Motor neuron (in vitro differentiated cells): ENCODE data around the gene MCAT. TPM values are rescaled to one million over a fixed set of nuclear protein-coding genes. Genes with fewer than 3 reads are reported as not detected.
"Not testable (repeated sequence)": the region's sequence is repeated elsewhere in the genome, so short reads cannot be mapped to it uniquely, and the experiment has no call there.

Experiments used
- ATAC-seq, 8 experiments: fragments of 200-7000 bp; cut with Tn5 transposase; replicated peaks in 6 of 8; 2 replicates each; pipeline ENCODE4 v1.8.0; 2021; ENCODE audit warnings: mild to moderate bottlenecking in 8 of 8, moderate library complexity in 8 of 8
- H3K27ac ChIP-seq, 2 donors: fragments of 250-450 bp; sonication (Bioruptor Pico); 2 replicates each; pipeline ENCODE4 v1.9.0; 2021; ENCODE audit warnings: antibody characterized with exemption in 2 of 2, mild to moderate bottlenecking in 2 of 2, moderate library complexity in 1 of 2
- H3K4me1 ChIP-seq, 2 donors: fragments of 250-450 bp; sonication (Bioruptor Pico); replicated peaks in 1 of 2; 2 replicates each; pipeline ENCODE4 v1.6.1; 2021; ENCODE audit warnings: antibody characterized with exemption in 2 of 2, mild to moderate bottlenecking in 2 of 2, moderate library complexity in 1 of 2
- H3K4me3 ChIP-seq, 5 donors: fragments of 250-450 bp; sonication (Bioruptor Pico); 2 replicates each; pipeline ENCODE4 v1.9.0; 2021; ENCODE audit warnings: antibody characterized with exemption in 5 of 5, mild to moderate bottlenecking in 5 of 5, moderate library complexity in 4 of 5
- WGBS, 10 experiments: fragments of 450-650 bp; shearing (Covaris generic); methylation state at CpG; one replicate each; pipeline ENCODE4 v1.0.0; 2022; 5-methylcytosine and 5-hydroxymethylcytosine counted together
- in situ Hi-C, 9 experiments: fragments of 400-800 bp; cut with MboI; loops; one replicate each; pipeline ENCODE4 v1.15.0; 2021; ENCODE audit warnings: low sequenced_read_pairs in 9 of 9, low pct_unique_long_range_greater_than_20kb in 2 of 9; ENCODE audit not compliant: unreplicated experiment in 9 of 9
- total RNA-seq, 8 experiments: library from RNA; unstranded; fragments of 300-600 nt; gene quantifications; 2 replicates each; pipeline versions ENCODE4 v1.2.3 to v1.2.4, GENCODE V29; 2022

The MCAT gene
- total RNA-seq, 8 experiments from 2014 or later, result 10.8 to 20.7 (median 16.0) TPM

DNA sequence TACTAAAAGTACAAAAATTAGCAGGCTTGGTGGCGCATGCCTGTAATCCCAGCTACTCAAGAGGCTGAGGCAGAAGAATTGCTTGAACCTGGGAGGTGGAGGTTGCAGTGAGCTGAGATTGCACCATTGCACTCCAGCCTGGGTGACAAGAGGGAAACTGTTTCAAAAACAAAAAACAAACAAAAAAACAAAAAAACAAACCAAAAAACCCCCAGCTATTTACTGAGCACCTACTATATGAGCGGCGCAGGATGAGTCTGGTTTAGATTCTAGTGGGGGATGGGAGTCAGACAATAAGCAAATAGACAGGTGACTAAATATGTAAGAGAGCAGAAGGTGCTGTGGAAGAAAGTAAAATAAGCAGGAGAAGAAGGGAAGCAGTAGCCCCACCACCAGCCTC, 38.2 kb downstream of the MCAT start:
- 94 to 100% (median 100%) methylated on average over 1 to 3 of the region's 3 CpGs; no CpG with 5 or more reads in 2 of the 10 experiments for WGBS, 10 experiments
- Histone ChIP-seq H3K27ac (peak overlapping the region; percentile 39 to 59), H3K4me1 (peaks cover 19% of the 10 kb centered on the region in 2 donors)
- ATAC-seq, H3K4me3 ChIP-seq, in situ Hi-C loops: not testable (repeated sequence)

DNA sequence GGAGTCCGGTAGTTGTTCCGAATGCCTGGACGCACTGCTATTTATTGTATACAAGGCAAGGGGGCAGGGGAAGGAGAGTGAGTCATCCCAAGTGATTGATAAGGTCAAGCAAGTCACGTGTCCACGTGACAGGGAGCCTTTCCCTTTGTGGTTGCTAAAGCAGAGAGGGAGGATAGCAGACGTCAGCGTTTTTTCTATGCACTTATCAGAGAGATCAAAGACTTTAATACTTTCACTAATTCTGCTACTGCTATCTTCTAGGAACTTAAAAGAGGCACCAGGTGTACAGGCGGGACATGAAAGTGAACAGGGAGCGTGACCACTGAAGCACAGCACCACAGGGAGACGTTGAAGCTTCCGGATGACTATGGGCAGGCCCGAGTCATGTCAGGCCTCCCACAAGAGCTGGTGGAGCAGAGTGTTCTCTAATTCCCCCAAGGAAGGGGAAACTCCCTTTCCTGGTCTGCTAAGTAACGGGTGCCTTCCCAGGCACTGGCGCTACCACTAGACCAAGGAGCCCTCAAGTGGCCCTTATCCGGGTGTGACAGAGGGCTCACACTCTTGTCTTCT, 39.1 kb downstream of the MCAT start:
- 12 to 97% (median 42%) methylated on average over 2 to 12 of the region's 15 CpGs; no CpG with 5 or more reads in 1 of the 10 experiments for WGBS, 10 experiments
- peak overlapping the region; percentile 59 to 75 for H3K27ac ChIP-seq
- peaks cover 19 to 20% of the 10 kb centered on the region in 2 donors for H3K4me1 ChIP-seq
- H3K4me3 ChIP-seq, in situ Hi-C loops: not testable (repeated sequence)
- peak in 6 of 8 experiments; percentile 43 to 87 (median 79) for ATAC-seq

DNA sequence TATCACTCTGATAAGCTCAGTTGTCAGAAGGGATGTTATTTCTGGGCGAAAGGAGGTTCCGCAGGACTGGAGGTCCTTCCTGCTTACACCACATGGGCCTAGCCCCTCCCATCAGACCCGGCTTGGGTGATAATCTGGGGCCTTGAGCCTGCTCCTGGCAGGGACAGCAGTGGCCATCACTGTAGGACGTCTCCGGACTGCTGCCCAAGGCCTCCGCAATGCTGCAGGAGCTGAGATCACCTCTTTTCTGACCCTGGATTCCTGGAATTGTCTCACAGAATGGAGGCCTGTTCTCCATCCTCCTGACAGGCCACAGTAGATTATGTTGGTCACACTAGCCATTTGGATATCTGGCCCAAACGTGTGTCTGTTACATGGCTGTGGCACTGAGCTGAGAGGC, 41.9 kb downstream of the MCAT start:
- 40 to 82% (median 69%) methylated on average over 1 to 3 of the region's 7 CpGs; no CpG with 5 or more reads in 6 of the 10 experiments for WGBS, 10 experiments
- no peak overlapping the region for H3K4me3 ChIP-seq
- H3K27ac ChIP-seq, result no peak overlapping the region
- no peak for ATAC-seq
- H3K4me1 ChIP-seq, result peaks cover 19 to 20% of the 10 kb centered on the region in 2 donors
- in situ Hi-C loops, result no loop called here

DNA sequence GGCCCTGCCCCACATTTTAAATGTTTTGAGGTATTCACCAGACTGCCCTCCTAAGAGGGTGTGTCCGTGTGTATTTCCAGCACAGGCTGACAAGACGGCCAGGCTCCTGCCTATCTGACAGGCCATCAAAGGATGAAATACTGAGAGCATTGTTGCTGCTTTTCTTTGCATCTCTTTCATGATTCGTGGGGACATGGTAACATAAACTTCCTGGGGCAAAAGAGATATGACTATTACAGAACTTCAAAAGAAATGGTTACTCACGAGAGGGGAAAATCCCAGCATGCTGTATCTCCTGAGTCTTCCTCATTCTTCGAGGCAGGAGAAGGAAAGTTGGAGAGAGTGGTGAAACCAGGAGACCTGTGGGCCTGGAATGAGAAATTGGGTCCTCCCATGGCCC, 43.0 kb downstream of the MCAT start:
- H3K4me1 ChIP-seq, result peaks cover 19 to 20% of the 10 kb centered on the region in 2 donors
- H3K27ac ChIP-seq, result no peak overlapping the region
- H3K4me3 ChIP-seq, result no peak overlapping the region
- 30 to 61% (median 51%) methylated on average over 1 to 4 of the region's 5 CpGs; no CpG with 5 or more reads in 2 of the 10 experiments for WGBS, 10 experiments
- in situ Hi-C loops, result no loop called here
- peak in 2 of 8 experiments; percentile 16 to 36 for ATAC-seq

DNA sequence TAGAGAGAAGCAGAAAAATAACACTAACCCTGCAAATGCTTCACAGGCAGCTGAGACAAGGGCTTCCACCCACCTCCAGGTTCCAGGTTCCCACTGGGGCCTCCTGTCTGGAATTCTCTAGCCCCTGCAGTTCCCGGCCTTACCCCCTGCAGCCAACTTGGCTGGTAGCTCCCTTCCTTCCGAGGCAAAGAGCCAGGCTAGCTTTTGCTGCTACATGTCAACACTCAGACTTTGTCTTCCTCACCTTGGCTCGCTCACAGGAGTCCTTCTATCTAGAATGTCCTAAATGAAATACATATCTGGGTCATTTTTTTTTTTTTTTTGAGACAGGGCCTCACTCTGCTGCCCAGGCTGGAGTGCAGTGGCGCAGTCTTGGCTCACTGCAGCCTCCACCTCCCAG, 44.1 kb downstream of the MCAT start:
- Histone ChIP-seq H3K4me3 (no peak overlapping the region), H3K27ac (no peak overlapping the region), H3K4me1 (peaks cover 12% of the 10 kb centered on the region in 2 donors)
- in situ Hi-C loops, result loop anchor here in 1 of 9 experiments (25.0 kb wide), 1 partner anchor 437 kb away; no protein-coding TSS in a partner anchor
- 78 to 100% (median 93%) methylated on average over 1 to 3 of the region's 4 CpGs; no CpG with 5 or more reads in 4 of the 10 experiments for WGBS, 10 experiments
- no peak for ATAC-seq

DNA sequence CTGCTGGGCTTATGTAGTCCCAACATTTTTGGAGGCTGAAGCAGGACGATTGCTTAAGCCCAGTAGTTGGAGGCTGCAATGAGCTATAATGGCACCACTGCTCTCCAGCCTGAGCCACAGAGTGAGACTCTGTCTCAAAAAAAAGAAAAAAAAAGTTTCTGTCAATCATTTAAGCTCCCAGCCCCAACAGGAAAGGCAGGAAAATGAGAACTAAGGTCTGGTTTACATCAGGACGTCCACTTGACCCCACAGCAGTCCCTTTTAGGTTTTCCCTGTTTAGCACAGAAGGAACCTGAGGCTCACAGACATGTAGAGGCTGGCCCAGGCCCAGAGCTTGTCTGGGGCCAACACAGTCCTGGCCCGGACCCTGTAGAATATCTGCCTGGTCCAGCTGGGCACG, 44.8 kb downstream of the MCAT start:
- WGBS, 10 experiments, result 20 to 100% (median 71%) methylated on average over 1 to 3 of the region's 4 CpGs; no CpG with 5 or more reads in 3 of the 10 experiments
- Histone ChIP-seq H3K4me1 (peaks cover 4 to 5% of the 10 kb centered on the region in 2 donors), H3K4me3 (no peak overlapping the region), H3K27ac (no peak overlapping the region)
- ATAC-seq, result no peak
- in situ Hi-C loops, result loop anchor here in 1 of 9 experiments (25.0 kb wide), 1 partner anchor 436 kb away; no protein-coding TSS in a partner anchor

DNA sequence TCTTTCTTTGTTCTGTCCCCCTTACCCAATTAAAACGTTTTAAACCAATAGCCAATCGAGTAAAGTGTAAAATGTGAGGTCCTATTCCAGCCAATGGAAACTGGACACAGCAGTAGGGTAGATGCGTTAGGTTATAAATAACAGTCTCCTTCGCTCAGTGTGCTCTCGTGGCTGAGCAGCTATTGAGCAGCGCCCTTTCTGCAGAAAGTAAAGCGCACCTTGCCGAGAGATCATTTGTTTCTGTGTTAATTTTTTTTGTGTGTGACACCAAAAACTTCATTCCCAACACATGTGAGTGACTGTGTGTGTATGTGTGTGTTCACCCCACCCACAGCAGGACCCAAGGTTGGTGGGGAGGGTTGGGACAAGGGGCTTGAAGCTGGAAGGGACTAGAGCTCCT, 46.8 kb downstream of the MCAT start:
- in situ Hi-C loops, result loop anchor here in 1 of 9 experiments (25.0 kb wide), 1 partner anchor 434 kb away; no protein-coding TSS in a partner anchor
- 71 to 100% (median 82%) methylated on average over 2 to 6 of the region's 8 CpGs; no CpG with 5 or more reads in 4 of the 10 experiments for WGBS, 10 experiments
- Histone ChIP-seq H3K4me1 (peaks cover 0 to 4% of the 10 kb centered on the region in 2 donors), H3K27ac (no peak overlapping the region), H3K4me3 (no peak overlapping the region)
- no peak for ATAC-seq

DNA sequence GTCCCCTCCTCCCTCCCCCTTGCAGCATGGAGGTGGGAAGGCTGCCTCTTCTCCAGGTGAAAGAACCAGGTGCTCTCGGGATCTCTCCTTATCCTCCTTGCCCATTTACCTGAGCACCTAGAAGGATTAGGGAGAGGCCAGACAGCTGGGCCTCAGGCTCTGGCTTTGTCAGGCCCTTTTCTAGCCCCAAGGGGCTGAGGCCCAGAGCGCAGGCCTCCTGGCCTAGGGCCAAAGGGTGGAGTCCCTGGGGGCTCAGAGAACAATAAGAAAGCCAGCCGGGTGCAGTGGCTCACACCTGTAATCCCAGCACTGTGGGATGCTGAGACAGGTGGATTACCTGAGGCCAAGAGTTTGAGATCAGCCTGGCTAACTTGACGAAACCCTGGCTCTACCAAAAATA, 48.6 kb downstream of the MCAT start:
- H3K4me3 ChIP-seq, result no peak overlapping the region
- no peak for ATAC-seq
- WGBS, 10 experiments, result 70 to 100% (median 100%) methylated on average over 1 to 2 of the region's 4 CpGs; no CpG with 5 or more reads in 5 of the 10 experiments
- in situ Hi-C loops, result loop anchor here in 1 of 9 experiments (25.0 kb wide), 1 partner anchor 432 kb away; no protein-coding TSS in a partner anchor
- H3K27ac ChIP-seq, result no peak overlapping the region
- H3K4me1 ChIP-seq, result no peaks in the 10 kb centered on the region

DNA sequence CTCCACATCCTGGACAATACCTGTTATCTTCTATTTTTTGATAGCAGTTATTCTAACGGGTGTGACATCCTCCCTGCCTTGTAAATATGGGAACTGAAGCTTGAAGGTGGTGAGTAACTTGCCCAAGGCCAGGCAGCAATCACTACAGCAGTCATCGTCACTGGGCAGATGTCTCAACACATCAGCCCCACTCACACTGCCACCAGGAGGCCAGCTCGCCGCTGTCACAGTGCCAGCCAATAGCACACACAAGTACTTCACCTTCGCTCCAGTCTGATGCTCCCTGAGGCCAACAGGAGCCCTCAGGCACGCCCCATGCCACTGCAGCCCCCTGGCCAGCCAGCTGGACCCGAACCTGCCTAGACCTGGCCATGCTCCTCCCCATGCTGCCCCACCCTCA, 49.1 kb downstream of the MCAT start:
- WGBS, 10 experiments, result 0 to 82% methylated on average over 1 to 4 of the region's 7 CpGs; no CpG with 5 or more reads in 8 of the 10 experiments
- in situ Hi-C loops, result loop anchor here in 1 of 9 experiments (25.0 kb wide), 1 partner anchor 432 kb away; no protein-coding TSS in a partner anchor
- Histone ChIP-seq H3K4me1 (no peaks in the 10 kb centered on the region), H3K4me3 (no peak overlapping the region), H3K27ac (no peak overlapping the region)
- peak in 2 of 8 experiments; percentile 2 to 25 for ATAC-seq

DNA sequence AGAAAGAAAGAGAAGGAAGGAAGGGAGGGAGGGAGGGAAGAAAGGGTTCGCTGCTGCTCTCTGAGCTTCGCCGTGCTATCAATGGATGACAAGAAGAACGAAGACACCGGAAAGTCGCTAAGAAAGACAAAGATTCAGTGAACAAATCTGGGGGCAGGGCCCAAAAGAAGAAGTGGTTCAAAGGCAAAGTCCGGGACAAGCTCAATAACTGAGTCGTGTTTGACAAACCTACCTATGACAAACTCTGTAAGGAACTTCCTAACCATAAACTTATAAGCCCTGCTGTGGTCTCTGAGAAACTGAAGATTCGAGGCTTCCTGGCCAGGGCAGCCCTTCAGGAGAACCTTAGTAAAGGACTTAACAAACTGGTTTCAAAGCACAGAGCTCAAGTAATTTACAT, 51.1 kb downstream of the MCAT start:
- WGBS, 10 experiments, result 58 to 100% (median 78%) methylated on average over 1 to 9 of the region's 9 CpGs; no CpG with 5 or more reads in 1 of the 10 experiments
- no peaks in the 10 kb centered on the region for H3K4me1 ChIP-seq
- no peak for ATAC-seq
- no peak overlapping the region for H3K4me3 ChIP-seq
- in situ Hi-C loops, result loop anchor here in 1 of 9 experiments (25.0 kb wide), 1 partner anchor 430 kb away; no protein-coding TSS in a partner anchor
- H3K27ac ChIP-seq, result no peak overlapping the region

DNA sequence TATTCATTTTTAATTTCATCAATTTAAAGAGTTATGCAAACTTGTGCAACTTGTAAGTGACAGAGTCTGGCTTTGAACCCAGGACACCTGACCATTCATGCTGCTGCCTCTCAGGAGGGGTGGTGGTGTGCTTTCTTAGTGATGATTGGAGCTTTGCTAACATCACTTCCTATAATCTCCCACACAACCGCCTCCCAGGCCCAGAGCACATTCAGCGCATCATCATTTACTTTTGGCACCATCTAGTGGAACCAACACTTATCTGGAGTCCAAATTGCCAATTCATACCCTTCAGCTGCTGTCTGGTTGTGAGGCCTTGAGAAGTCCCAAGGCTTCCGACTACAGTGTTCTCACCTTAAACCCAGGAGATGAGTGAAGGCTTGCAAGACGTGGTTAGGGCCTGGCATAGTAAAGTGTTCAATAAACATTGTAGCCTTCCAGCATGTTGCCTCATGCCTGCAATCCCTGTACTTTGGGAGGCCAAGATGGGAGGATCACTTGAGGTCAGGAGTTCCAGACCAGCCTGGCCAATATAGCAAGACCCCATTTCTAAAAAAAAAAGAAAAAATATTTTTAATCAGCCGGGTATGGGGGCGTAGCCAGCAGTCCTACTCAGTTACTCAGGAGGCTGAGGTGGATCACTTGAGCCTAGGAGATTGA, 52.9 kb downstream of the MCAT start:
- in situ Hi-C loops, result loop anchor here in 1 of 9 experiments (25.0 kb wide), 1 partner anchor 428 kb away; no protein-coding TSS in a partner anchor
- WGBS, 10 experiments, result 7 to 100% (median 93%) methylated on average over 2 to 5 of the region's 6 CpGs; no CpG with 5 or more reads in 3 of the 10 experiments
- H3K27ac ChIP-seq, result no peak overlapping the region
- peak in 3 of 8 experiments; percentile 61 to 68 (median 64) for ATAC-seq
- no peaks in the 10 kb centered on the region for H3K4me1 ChIP-seq
- H3K4me3 ChIP-seq, result no peak overlapping the region

DNA sequence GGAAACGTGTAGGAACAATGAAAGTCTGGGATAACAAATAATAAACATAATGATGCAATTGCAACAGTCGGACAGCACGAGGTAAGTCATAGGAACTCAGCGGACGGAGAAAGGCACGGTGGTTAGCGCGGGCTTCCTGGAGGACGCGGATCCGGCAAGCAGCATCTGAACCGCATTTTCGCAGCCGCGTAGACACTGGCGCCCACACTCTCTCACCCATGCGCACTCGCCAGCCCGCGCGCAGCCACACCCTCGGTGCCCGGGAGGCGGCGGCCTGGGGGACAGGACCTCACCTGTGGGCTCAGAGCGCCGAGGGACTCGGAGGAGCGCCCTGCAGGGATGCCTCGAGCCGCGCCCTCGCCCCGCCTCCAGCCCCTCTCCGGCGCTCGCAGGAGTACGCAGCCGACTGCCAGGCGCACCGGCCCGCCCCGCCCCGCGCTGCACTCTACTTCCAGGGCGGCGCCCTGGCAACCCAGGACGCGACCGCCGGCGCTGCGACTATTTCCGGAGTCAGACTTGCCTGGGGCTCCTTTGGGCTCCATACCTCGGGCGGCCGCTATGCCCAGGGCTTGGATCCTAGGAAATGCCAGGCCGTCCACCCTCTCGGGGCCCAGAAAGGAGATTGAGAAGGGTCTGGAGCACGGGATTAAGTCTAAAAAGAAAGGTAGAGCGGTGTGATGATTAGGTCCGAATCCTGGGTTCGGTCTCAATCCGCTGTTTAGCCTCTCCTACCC, 54.0 kb downstream of the MCAT start, which contains the start of gene TTLL1:
Gene TTLL1, minus strand, starts transcription at position 408 of the 734 bp plus-strand sequence. CDS start 13,805 bp downstream, outside the sequence.
- Histone ChIP-seq H3K4me3 (peak within 1 kb of the TSS; percentile 51 to 70 (median 53)), H3K4me1 (no peaks in the 10 kb centered on the region), H3K27ac (peak within 1 kb of the TSS; percentile 10 to 47)
- peak; percentile 88 to 99 (median 97) for ATAC-seq
- in situ Hi-C loops, result loop anchor here in 1 of 9 experiments (25.0 kb wide), 1 partner anchor 427 kb away; no protein-coding TSS in a partner anchor
- WGBS, 10 experiments, result 0 to 35% (median 0%) methylated on average over 1 to 16 of the region's 64 CpGs; no CpG with 5 or more reads in 3 of the 10 experiments
